HepG2 (cell line): ENCODE results near the gene SLC6A16. TPM values are rescaled to one million over a fixed set of nuclear protein-coding genes. Genes with fewer than 3 reads are reported as not detected.

Source experiments
- FOXA3 ChIP-seq: IDR thresholded peaks from 2 replicates; pipeline ENCODE4 v1.6.1; 2016; ENCODE audit warnings: missing genetic modification reagents, missing compliant biosample characterization
- FOXK1 ChIP-seq: sonication (generic); formaldehyde crosslinking; IDR thresholded peaks from 2 replicates; pipeline ENCODE4 v1.4.0; 2020; ENCODE audit warnings: low read depth, missing genetic modification reagents, borderline replicate concordance
- FOXP1 ChIP-seq, 2 experiments: fragments of 450-650 bp in 1 of 2; IDR thresholded peaks; 2 replicates each; pipeline ENCODE4 v1.6.1; 2017 to 2018; ENCODE audit warnings: antibody characterized with exemption in 1 of 2
- GABPB1 ChIP-seq: IDR thresholded peaks from 2 replicates; pipeline ENCODE4 v1.6.1; 2016; ENCODE audit warnings: mild to moderate bottlenecking, missing genetic modification reagents, moderate library complexity, missing compliant biosample characterization
- HMG20B ChIP-seq: conservative IDR thresholded peaks from 2 replicates; pipeline ENCODE4 v1.6.1; 2016; ENCODE audit warnings: missing genetic modification reagents, missing compliant biosample characterization
- KDM2A ChIP-seq: sonication (generic); formaldehyde crosslinking; IDR thresholded peaks from 2 replicates; pipeline ENCODE4 v1.4.0; 2020; ENCODE audit warnings: low read depth, missing genetic modification reagents, borderline replicate concordance
- MBD4 ChIP-seq: IDR thresholded peaks from 2 replicates; pipeline ENCODE4 v1.6.1; 2012; ENCODE audit warnings: low read length, inconsistent platforms, borderline replicate concordance
- MXI1 ChIP-seq: IDR thresholded peaks from 3 replicates; pipeline ENCODE4 v1.6.1; 2012; ENCODE audit warnings: low read depth, low read length, inconsistent platforms, borderline replicate concordance
- PITX1 ChIP-seq: sonication (generic); formaldehyde crosslinking; IDR thresholded peaks from 2 replicates; pipeline ENCODE4 v1.5.1; 2020; ENCODE audit warnings: mild to moderate bottlenecking, missing genetic modification reagents
- RFX5 ChIP-seq: IDR thresholded peaks from 2 replicates; pipeline ENCODE4 v1.6.1; 2011; ENCODE audit warnings: low read depth, low read length, improper control_type of control experiment
- SP5 ChIP-seq: IDR thresholded peaks from 2 replicates; pipeline ENCODE4 v1.6.1; 2016; ENCODE audit warnings: low read depth, borderline replicate concordance
- ZNF274 ChIP-seq: sonication (generic); formaldehyde crosslinking; IDR thresholded peaks from 2 replicates; pipeline ENCODE4 v1.5.1; 2020; ENCODE audit warnings: mild to moderate bottlenecking, missing genetic modification reagents
- ZNF296 ChIP-seq: sonication (generic); formaldehyde crosslinking; conservative IDR thresholded peaks from 2 replicates; pipeline ENCODE4 v1.5.0; 2020; ENCODE audit warnings: mild to moderate bottlenecking, missing genetic modification reagents
- ZNF350 ChIP-seq: sonication (generic); formaldehyde crosslinking; IDR thresholded peaks from 2 replicates; pipeline ENCODE4 v1.4.0; 2020; ENCODE audit warnings: mild to moderate bottlenecking, low read depth, missing genetic modification reagents, borderline replicate concordance
- ZNF816 ChIP-seq: sonication (generic); formaldehyde crosslinking; IDR thresholded peaks from 2 replicates; pipeline ENCODE4 v1.8.0; 2022; ENCODE audit warnings: missing genetic modification reagents, mild to moderate bottlenecking, borderline replicate concordance
- ZZZ3 ChIP-seq: sonication (generic); formaldehyde crosslinking; IDR thresholded peaks from 2 replicates; pipeline ENCODE4 v1.4.0; 2020; ENCODE audit warnings: missing genetic modification reagents, mild to moderate bottlenecking, borderline replicate concordance
- polyA plus RNA-seq, 8 experiments: library from polyadenylated mRNA; depleted of rRNA in 3 of 8; stranded (reverse) in 7 of 8; unstranded in 1 of 8; fragments of >200 nt; fragmentation: Illumina TruSeq in 4 of 8; extraction: Trizol in 4 of 8; gene quantifications; 2 replicates each; pipeline versions ENCODE4 v1.2.1 to v1.2.3, GENCODE V29; 2011 to 2016; ENCODE audit warnings: low read depth in 4 of 8, missing spikeins in 1 of 8, mixed read lengths in 1 of 8; ENCODE audit not compliant: insufficient read depth in 1 of 8
- total RNA-seq, 5 experiments: library from RNA; depleted of rRNA; stranded (reverse); fragments of >200 nt; fragmentation: Illumina TruSeq; extraction: Trizol; gene quantifications; 2 replicates each; pipeline ENCODE4 v1.2.3, GENCODE V29; 2016; ENCODE audit warnings: low read depth in 1 of 5
- TF ChIP-seq, protein P1 (sequence below), 2 experiments: sonication (generic) in 1 of 2; formaldehyde crosslinking in 1 of 2; IDR thresholded peaks; 2 replicates each; pipeline versions ENCODE4 v1.4.0 to v1.6.1; 2016 to 2020; ENCODE audit warnings: borderline replicate concordance in 1 of 2, low read depth in 1 of 2, mild to moderate bottlenecking in 1 of 2, missing genetic modification reagents in 1 of 2
- TF ChIP-seq, protein P2 (sequence below), 2 experiments: sonication (generic) in 1 of 2; formaldehyde crosslinking in 1 of 2; IDR thresholded peaks; 2 replicates each; pipeline versions ENCODE4 v1.5.1 to v1.6.1; 2011 to 2020; ENCODE audit warnings: borderline replicate concordance in 1 of 2, low read depth in 1 of 2, low read length in 1 of 2, mild to moderate bottlenecking in 1 of 2, missing genetic modification reagents in 1 of 2, moderate library complexity in 1 of 2
- TF ChIP-seq, protein P3 (sequence below): sonication (generic); formaldehyde crosslinking; IDR thresholded peaks from 2 replicates; pipeline ENCODE4 v1.5.1; 2020; ENCODE audit warnings: missing genetic modification reagents, mild to moderate bottlenecking, borderline replicate concordance

SLC6A16 gene
- total and polyA plus RNA-seq, 2 of the 13 experiments (the other 11 are each of a cell fraction or from before 2014, with no cell fraction given) = 0.07 to 0.18 TPM

DNA sequence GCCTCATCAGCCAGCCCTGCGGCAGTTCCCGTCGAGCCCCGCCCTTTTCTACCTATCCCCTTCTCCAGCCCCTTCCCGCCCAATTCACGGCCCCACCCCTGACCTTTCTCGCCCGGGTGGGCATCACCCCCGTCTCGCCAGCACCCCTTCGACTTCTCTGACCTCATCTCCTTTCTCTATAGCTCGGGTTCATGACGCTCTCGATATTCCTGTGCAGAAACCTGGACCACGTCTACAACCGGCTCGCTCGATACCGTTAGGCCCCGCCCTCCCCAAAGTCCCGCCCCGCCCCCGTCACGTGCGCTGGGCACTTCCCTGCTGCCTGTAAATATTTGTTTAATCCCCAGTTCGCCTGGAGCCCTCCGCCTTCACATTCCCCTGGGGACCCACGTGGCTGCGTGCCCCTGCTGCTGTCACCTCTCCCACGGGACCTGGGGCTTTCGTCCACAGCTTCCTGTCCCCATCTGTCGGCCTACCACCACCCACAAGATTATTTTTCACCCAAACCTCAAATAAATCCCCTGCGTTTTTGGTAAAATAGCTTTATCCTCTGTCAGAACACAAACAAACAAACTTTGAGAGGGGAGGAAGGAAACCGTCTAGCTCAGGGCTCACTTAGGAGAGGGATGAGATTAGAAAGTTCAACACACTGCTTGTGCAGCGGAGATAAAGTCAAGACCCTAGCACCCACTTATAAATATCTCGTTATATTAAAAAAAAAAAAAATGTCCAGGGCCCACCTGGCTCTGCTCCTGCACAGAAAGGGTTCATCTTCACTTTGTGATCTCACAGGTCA, 15.3 kb upstream of the SLC6A16 start (continued):
- TF ChIP-seq FOXA3 (CRISPR knock-in tag) = peak; percentile 63
- no peak for TF ChIP-seq RFX5
- TF ChIP-seq, protein P1, sequence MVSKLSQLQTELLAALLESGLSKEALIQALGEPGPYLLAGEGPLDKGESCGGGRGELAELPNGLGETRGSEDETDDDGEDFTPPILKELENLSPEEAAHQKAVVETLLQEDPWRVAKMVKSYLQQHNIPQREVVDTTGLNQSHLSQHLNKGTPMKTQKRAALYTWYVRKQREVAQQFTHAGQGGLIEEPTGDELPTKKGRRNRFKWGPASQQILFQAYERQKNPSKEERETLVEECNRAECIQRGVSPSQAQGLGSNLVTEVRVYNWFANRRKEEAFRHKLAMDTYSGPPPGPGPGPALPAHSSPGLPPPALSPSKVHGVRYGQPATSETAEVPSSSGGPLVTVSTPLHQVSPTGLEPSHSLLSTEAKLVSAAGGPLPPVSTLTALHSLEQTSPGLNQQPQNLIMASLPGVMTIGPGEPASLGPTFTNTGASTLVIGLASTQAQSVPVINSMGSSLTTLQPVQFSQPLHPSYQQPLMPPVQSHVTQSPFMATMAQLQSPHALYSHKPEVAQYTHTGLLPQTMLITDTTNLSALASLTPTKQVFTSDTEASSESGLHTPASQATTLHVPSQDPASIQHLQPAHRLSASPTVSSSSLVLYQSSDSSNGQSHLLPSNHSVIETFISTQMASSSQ (IDR thresholded peaks at IDR 0.05; ENCODE audit: low read depth) = no peak
- TF ChIP-seq, protein P1 (CRISPR knock-in tag; IDR thresholded peaks at IDR 0.05; ENCODE audit: borderline replicate concordance) = peak; percentile 26; the same call in 1 of the 2 replicates
- no peak for TF ChIP-seq HMG20B (CRISPR knock-in tag)
- TF ChIP-seq PITX1 = peak; percentile 71; the same call in 1 of the 2 replicates
- peak; percentile 71 for TF ChIP-seq SP5 (CRISPR knock-in tag)
- TF ChIP-seq ZNF350 (CRISPR knock-in tag) = peak; percentile 25; the same call in 1 of the 2 replicates
- peak; percentile 92; the same call in 2 of the 3 replicates for TF ChIP-seq MXI1
- TF ChIP-seq ZNF274 (CRISPR knock-in tag) = 0 out of 2 replicates have a peak, but pooled peaks have one; percentile 41
- TF ChIP-seq ZNF296 (CRISPR knock-in tag) = no peak
- TF ChIP-seq FOXP1 (IDR thresholded peaks at IDR 0.05) = no peak
- TF ChIP-seq FOXP1 (CRISPR knock-in tag; IDR thresholded peaks at IDR 0.05) = peak; percentile 42; the same call in 1 of the 2 replicates
- TF ChIP-seq KDM2A (CRISPR knock-in tag) = peak; percentile 48; the same call in 1 of the 2 replicates
- TF ChIP-seq, protein P2, sequence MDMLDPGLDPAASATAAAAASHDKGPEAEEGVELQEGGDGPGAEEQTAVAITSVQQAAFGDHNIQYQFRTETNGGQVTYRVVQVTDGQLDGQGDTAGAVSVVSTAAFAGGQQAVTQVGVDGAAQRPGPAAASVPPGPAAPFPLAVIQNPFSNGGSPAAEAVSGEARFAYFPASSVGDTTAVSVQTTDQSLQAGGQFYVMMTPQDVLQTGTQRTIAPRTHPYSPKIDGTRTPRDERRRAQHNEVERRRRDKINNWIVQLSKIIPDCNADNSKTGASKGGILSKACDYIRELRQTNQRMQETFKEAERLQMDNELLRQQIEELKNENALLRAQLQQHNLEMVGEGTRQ (IDR thresholded peaks at IDR 0.05; ENCODE audit: low read depth, low read length) = peak; percentile 71
- TF ChIP-seq, protein P2 (CRISPR knock-in tag; IDR thresholded peaks at IDR 0.05; ENCODE audit: borderline replicate concordance) = peak; percentile 84; the same call in 1 of the 2 replicates
- TF ChIP-seq ZNF816 (CRISPR knock-in tag) = no peak
- peak; percentile 33; the same call in 1 of the 2 replicates for TF ChIP-seq FOXK1 (CRISPR knock-in tag)
- no peak for TF ChIP-seq MBD4
- TF ChIP-seq, protein P3, sequence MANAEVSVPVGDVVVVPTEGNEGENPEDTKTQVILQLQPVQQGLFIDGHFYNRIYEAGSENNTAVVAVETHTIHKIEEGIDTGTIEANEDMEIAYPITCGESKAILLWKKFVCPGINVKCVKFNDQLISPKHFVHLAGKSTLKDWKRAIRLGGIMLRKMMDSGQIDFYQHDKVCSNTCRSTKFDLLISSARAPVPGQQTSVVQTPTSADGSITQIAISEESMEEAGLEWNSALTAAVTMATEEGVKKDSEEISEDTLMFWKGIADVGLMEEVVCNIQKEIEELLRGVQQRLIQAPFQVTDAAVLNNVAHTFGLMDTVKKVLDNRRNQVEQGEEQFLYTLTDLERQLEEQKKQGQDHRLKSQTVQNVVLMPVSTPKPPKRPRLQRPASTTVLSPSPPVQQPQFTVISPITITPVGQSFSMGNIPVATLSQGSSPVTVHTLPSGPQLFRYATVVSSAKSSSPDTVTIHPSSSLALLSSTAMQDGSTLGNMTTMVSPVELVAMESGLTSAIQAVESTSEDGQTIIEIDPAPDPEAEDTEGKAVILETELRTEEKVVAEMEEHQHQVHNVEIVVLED (CRISPR knock-in tag) = 0 out of 2 replicates have a peak, but pooled peaks have one; percentile 18
- TF ChIP-seq ZZZ3 (CRISPR knock-in tag) = no peak
- peak; percentile 34 for TF ChIP-seq GABPB1 (CRISPR knock-in tag)
